GM10266 (cell line): ENCODE measurements around the gene FASN.

ENCODE experiments used
- DNase-seq: peaks from one replicate; pipeline ENCODE4 v3.0.0; 2012; ENCODE audit errors: extremely low spot score
- CTCF ChIP-seq: IDR thresholded peaks from 2 replicates; pipeline ENCODE4 v1.5.1; 2012; ENCODE audit warnings: mild to moderate bottlenecking, low read depth; ENCODE audit not compliant: control insufficient read depth, insufficient read depth; ENCODE audit errors: missing control alignments

FASN gene

DNA sequence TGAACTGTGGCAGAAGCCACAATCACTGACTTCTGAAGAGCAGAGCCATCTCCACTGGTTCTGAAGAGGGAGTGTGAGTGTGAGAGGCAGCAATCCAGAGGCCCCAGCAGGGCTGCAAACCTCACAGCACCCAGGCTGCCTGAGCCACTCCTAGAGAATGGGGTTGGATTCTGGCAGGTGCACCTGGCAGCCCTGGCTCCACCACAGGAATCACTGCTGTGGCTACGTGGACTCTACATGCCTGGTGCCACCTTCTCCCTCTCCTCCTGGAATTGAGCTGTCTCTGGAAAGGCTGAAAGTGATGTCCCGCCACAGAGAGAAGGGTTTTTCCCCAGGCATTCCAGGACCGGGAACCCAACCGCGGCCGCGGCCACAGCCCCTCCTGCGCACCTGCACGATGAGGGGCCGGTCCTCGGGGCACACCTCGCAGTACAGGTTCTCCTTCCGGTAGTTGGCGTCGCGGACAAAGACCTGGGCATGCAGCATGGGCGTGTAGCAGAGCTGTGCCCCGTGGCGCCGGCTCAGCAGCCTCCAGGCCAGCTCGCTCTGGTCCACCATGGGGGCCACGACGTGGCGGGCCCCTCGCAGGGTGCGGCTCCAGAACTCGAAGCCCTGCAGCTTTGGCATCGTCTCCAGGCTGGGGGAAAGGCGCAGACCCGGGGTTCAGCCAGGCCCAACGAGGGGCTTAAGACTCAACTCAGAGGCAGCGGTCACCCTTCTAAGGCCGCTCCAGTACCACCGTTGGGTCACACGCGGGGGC is 33.4 kb downstream of the FASN start:
- no peak for DNase-seq
- TF ChIP-seq CTCF: no peak

DNA sequence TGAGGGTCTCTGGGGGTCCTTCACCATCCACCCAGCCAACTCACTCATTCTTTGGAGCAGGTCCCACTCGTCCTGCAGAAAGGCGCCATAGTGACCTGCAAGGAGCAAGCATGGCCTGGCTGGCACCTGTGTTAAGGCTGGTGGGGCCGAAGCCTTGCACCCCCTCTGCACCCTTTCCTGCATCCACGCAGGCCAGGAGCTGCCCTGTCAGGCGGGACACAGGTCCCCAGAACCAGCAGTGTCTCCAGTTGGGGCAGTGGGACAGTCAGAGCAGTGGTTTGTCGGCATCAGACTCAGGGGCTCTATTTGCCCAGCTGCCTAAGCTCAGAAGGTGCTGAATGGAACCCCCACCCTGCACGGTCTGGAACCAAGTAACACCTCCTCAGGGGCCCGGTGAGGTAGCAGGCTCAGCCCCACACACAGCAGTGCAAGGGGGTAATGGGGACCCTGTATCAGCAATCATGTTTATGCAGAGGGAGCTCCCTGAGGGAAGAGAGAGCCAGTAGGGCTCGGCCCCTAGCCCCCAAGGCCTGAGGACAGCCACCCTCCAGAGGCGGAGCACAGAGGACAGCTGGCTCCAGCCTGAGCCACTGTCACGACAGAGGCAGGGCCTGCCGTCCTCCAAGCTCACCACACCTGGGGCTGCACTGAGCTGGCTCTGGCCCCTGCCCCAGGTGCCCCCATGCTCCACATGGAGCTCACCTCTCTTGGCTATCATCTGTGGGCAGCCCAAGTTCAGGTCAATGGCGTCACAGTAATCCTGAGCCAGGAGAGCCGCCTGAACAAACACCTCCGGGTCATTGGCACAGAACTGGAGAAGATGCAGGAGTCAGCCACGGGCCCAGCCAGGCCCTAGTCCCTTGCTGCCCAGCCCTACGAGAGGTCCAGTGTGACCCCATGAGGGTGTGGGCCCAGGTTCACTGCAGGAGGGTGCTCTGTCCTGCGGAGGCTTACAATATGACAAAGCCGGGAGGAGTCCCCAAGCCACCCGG is 34.3 kb downstream of the FASN start:
- no peak for TF ChIP-seq CTCF
- DNase-seq: no peak

GRCh38 chr17:82062984-82063368 is 35.1 kb downstream of the FASN start:
- DNase-seq: no peak
- no peak for TF ChIP-seq CTCF

DNA sequence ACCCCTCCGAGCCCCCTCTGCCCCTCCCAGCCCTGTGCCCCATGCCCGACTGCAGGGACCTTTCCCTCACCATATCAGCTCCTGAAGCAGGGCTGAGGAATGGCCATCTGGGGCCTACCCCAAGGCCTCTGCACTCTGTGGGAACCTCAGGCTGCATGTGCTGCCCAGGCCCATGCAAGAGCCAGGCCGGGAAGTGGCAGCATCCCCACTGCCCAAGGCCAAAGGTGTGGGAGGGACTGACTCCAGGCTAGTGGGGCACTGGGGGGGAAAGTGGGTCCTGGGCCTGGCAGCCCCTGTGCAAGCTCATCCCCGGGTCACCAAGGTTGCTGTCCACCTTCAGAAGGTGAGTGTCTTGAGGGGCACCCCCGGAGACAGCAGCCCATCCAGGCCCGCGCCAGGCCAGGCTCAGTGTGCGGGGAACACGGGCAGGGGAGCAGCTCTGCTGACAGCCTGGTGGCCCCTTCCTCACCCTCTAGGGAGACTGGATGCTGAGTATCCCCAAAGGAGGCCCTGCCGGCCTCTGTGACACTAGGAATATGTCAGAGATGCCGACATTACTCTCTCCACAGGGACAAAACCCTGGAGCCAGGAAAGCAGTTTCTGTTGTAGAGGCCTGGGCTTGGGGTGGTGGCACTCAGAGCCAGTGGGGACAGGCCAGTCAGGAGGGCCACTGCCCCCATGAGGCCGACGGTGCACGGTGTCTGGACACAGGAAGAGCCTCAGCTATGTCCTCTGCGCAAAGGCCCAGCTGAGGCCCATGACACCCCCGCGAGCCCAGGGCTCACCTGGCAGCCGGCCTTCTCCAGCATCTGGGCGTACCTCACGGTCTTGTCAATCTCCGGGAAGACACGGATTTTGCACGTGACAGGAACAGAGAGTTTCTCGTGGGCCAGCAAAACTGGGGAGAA is 35.7 kb downstream of the FASN start:
- no peak for TF ChIP-seq CTCF
- no peak for DNase-seq

GRCh38 chr17:82061047-82061925 is 36.8 kb downstream of the FASN start:
- no peak for TF ChIP-seq CTCF
- DNase-seq: no peak

GRCh38 chr17:82060614-82061013 is 37.4 kb downstream of the FASN start:
- DNase-seq: no peak
- no peak for TF ChIP-seq CTCF
